Erythroblast (primary cell): ENCODE measurements around the gene RAB3D.

Source experiments
- DNase-seq, 2 experiments: peaks; one replicate each; lab custom pipeline; 2025; lab: John Stamatoyannopoulos, UW
- GATA1 ChIP-seq: IDR thresholded peaks from 2 replicates; pipeline ENCODE4 v1.6.1; 2011; ENCODE audit warnings: low read depth, mild to moderate bottlenecking, control low read depth, low read length, moderate library complexity
- POLR2A ChIP-seq: IDR thresholded peaks from 2 replicates; pipeline ENCODE4 v1.6.1; 2011; ENCODE audit warnings: mild to moderate bottlenecking, low read length

Gene RAB3D

GRCh38 chr19:11281356-11282049, 58.0 kb downstream of the RAB3D start:
- DNase-seq: no peak
- TF ChIP-seq GATA1: no peak
- no peak for TF ChIP-seq POLR2A

DNA sequence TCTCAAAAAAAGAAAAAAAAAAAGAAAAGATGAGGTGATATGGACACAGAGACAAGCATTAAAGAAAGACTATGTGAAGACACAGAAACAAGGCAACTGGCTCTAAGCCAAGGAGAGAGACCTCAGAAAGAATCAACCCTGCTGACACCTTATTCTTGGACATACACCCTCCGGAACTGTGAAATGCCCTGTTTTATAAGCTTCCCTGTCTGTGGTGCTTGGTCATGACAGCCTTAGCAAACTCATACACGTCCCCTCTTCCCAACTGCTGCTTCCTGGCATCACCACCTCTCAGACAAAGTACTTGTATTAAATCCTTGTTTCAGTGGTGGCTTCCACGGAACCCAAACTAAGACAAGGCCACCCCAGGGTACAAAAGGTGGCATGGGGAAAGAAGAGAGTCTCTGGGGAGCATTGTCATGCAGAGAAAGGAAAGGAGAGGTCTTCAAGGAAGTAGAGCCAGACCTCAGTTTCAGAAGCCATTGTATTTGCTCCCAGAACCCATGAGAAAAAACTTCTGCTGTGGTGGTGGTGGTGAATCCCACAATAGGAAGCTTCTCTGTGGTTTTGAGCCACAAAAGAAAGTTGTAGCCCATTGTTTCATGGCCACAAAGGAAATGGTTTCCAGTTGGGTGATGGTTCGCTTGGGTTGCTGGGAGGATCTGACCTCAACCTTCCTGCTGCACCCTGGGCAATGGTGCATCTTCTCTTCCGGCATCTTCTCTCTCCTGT, 59.8 kb downstream of the RAB3D start:
- TF ChIP-seq POLR2A: no peak
- no peak for TF ChIP-seq GATA1
- no peak for DNase-seq

- DNase-seq: no peak
- TF ChIP-seq GATA1: no peak
Observed at GRCh38 chr19:11278670-11279069, 60.8 kb downstream of the RAB3D start.

DNA sequence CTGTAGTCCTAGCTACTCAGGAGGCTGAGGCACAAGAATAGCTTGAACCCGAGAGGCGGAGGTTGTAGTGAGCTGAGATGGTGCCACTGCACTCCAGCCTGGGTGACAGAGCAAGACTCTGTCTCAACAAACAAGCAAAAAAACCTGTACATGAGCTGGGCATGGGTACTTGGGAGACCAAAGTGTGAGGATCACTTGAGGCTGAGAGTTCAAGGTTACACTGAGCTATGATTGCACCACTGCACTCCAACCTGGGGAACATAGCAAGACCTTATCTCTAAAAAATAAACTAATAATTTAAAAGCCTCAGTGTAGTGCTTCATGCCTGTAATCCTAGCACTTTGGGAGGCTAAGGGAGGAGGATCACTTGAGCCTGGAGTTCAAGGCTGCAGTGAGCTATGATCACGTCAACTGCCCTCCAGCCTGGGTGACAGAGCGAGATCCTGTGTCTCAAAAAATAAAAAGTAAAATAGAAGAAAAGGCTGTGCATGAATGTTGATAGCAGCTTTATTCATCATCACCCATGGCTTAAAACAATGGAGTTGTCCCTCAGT, 64.8 kb downstream of the RAB3D start:
- no peak for TF ChIP-seq GATA1
- TF ChIP-seq POLR2A: no peak
- DNase-seq: no peak

GRCh38 chr19:11273989-11274388, 65.5 kb downstream of the RAB3D start:
- TF ChIP-seq POLR2A (no peak), GATA1 (no peak)
- DNase-seq: no peak

GRCh38 chr19:11273296-11273695, 66.2 kb downstream of the RAB3D start:
- no peak for DNase-seq
- TF ChIP-seq POLR2A (no peak), GATA1 (no peak)
